ENCODE results near the gene MIGA1. TPM values are rescaled to one million over a fixed set of nuclear protein-coding genes. Genes with fewer than 3 reads are reported as not detected.

Gene MIGA1
- total and polyA plus RNA-seq, 10 of the 15 experiments (the other 5 are each of a cell fraction or from before 2014, with no cell fraction given): 1.3 to 7.2 (median 4.2) TPM

GRCh38 chr1:77910116-77910515, 130.7 kb downstream of the MIGA1 start:
- FAIRE-seq (no peak), ATAC-seq (no peak), DNase-seq (ENCODE audit: low read depth, low spot score) (no peak)
- Histone ChIP-seq H3K27me3 (replicated peaks in 1 of 2; ENCODE audit: control insufficient read depth in 2 of 2, insufficient read depth in 2 of 2, low read length in 1 of 2) (no peaks in the 10 kb centered on the region), H3K27ac (ENCODE audit: control insufficient read depth, insufficient read depth) (no peak overlapping the region), H3K4me1 (ENCODE audit: control insufficient read depth, insufficient read depth, low read length) (no peaks in the 10 kb centered on the region), H2AFZ (ENCODE audit: control insufficient read depth, low read depth, low read length) (no peak overlapping the region), H3K36me3 (ENCODE audit: control insufficient read depth in 2 of 2, insufficient read depth in 2 of 2, low read length in 1 of 2) (no peaks in the 10 kb centered on the region), H3K9me3 (replicated peaks; ENCODE audit: control insufficient read depth, insufficient read depth, low read length) (no peaks in the 10 kb centered on the region), H4K20me1 (ENCODE audit: control insufficient read depth, insufficient read depth) (no peaks in the 10 kb centered on the region), H3K4me3 (no peak overlapping the region), H3K9ac (ENCODE audit: control insufficient read depth, insufficient read depth, low read length) (no peak overlapping the region), H3K4me2 (ENCODE audit: control insufficient read depth, insufficient read depth) (no peak overlapping the region), H3K79me2 (ENCODE audit: control insufficient read depth, insufficient read depth, low read length) (no peaks in the 10 kb centered on the region)
- POLR2A ChIA-PET: no interaction called here
- intact Hi-C loops (cut with micrococcal nuclease; ENCODE audit: unreplicated experiment): no loop called here
- no peak for TF ChIP-seq TCF12 (IDR thresholded peaks at IDR 0.05; ENCODE audit: low read depth, low read length)
- no peak for TF ChIP-seq ETV6 (conservative IDR thresholded peaks at IDR 0.05 in 1 of 2, IDR thresholded peaks at IDR 0.05 in 1 of 2; ENCODE audit: borderline replicate concordance in 1 of 2, low read depth in 1 of 2)
- TF ChIP-seq ESRRA (IDR thresholded peaks at IDR 0.05; ENCODE audit: low read length): no peak
- TF ChIP-seq MXI1 (IDR thresholded peaks at IDR 0.05; ENCODE audit: low read depth, low read length): no peak
- no peak for TF ChIP-seq RBBP5 (conservative IDR thresholded peaks at IDR 0.05)
- no peak for TF ChIP-seq FOS (IDR thresholded peaks at IDR 0.05; ENCODE audit: borderline replicate concordance, extremely low read depth, insufficient read length)
- no peak for TF ChIP-seq RAD51 (IDR thresholded peaks at IDR 0.05)
- TF ChIP-seq PKNOX1 (IDR thresholded peaks at IDR 0.05): no peak
- TF ChIP-seq BCL11A (IDR thresholded peaks at IDR 0.05; ENCODE audit: low read depth, low read length): no peak
- no peak for TF ChIP-seq RELA (IDR thresholded peaks at IDR 0.05; ENCODE audit: borderline replicate concordance, partially characterized antibody)
- TF ChIP-seq MYB (IDR thresholded peaks at IDR 0.05; ENCODE audit: borderline replicate concordance, low read depth, low read length): no peak
- no peak for TF ChIP-seq GABPA (IDR thresholded peaks at IDR 0.05; ENCODE audit: low read depth)
- no peak for TF ChIP-seq ZBTB33 (IDR thresholded peaks at IDR 0.05)
- no peak for TF ChIP-seq ZBTB40 (IDR thresholded peaks at IDR 0.05; ENCODE audit: borderline replicate concordance)
- no peak for TF ChIP-seq FOXM1 (IDR thresholded peaks at IDR 0.05; ENCODE audit: low read depth, low read length)
- TF ChIP-seq RCOR1 (conservative IDR thresholded peaks at IDR 0.05; ENCODE audit: low read depth, low read length): no peak
- CTCF ChIA-PET: interaction anchor here (0.6 kb wide), 1 partner anchor 1943 kb away, joined by 3 read pairs; no protein-coding TSS in a partner anchor
- 96% methylated on average over 4 of the region's 4 CpGs for WGBS (ENCODE audit: insufficient coverage, insufficient replicate concordance, low lambda C conversion rate, missing lambda C conversion rate)
- SMC1A ChIA-PET (ENCODE audit: uncharacterized antibody, unreplicated experiment): no interaction called here
- RAD21 ChIA-PET (ENCODE audit: unreplicated experiment): no interaction called here
- no TSS peak for BruUV-seq (replicated peaks)
- in situ Hi-C loops (cut with MboI): no loop called here

All from GM12878 (cell line).